ENCODE data around the gene RTL5.
A peak's percentile ranks its signal among the peaks of the same experiment; 100 is the strongest.
"Not testable (repeated sequence)": the region's sequence is repeated elsewhere in the genome, so short reads cannot be mapped to it uniquely, and the experiment has no call there.

Gene RTL5

DNA sequence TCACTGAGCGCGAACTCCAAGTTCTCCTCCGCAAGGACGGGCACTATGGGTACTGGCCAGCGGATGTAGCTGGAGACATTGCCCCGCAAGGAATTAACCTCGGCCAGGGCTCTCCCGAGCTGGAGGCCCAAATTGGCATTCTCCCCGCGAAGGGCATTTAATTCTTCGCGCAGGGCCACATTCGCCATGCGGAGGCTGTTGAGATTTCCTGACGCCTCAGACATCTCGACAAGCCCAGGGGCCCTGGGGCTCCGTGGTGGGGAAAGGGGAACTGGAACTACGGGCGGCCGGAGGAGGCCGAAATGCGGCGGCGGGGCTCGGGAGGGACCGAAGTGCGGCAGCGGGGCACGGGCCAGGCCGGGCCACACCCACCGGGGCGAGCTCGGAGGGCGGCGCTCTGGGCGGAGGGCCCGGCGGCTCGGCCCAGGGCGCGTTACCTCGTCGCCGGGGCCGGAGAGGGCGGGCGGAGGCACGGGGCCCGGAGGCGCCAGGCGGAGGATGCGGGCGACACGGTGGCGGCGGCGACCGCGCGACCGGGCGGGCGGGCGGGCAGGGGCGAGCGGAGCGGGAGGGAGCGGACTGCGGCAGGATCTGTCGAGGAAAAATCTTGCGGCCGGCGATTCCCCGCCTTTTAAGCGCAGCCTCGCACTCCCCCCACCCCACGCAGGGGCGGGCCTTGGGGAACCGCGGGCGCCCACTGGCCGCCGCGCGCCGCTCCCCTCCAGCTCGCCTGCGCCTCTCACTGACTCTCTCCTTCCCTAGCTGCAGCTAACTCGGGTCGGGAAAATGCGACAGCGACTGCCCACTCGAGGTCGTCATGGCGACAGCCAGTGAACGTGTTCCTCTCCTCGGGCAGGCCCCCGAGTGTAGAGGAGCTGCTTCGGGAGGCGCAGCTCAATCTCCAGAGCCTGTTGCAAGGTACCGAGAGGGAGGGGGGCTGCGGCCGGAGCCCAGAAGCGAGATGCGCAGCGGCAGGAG lies at the start of gene RTL5:
Gene RTL5 (minus strand): TSS at position 599 of the 978 bp plus-strand sequence.
- no peak for DNase-seq (ENCODE audit: low spot score)
- Histone ChIP-seq H3K27me3 (ENCODE audit: insufficient read depth, poor library complexity, severe bottlenecking) (peaks cover 8% of the 10 kb centered on the region), H3K9me3 (ENCODE audit: severe bottlenecking) (no peaks in the 10 kb centered on the region), H3K4me3 (ENCODE audit: severe bottlenecking) (peak within 1 kb of the TSS; percentile 25), H3K27ac (ENCODE audit: poor library complexity, severe bottlenecking) (no peak within 1 kb of the TSS), H3K36me3 (ENCODE audit: low read depth) (no peaks in the 10 kb centered on the region), H3K4me1 (ENCODE audit: insufficient read depth, poor library complexity, severe bottlenecking) (no peaks in the 10 kb centered on the region)
- ATAC-seq (ENCODE audit: low read depth), result peak; percentile 76
- TF ChIP-seq, protein P1, sequence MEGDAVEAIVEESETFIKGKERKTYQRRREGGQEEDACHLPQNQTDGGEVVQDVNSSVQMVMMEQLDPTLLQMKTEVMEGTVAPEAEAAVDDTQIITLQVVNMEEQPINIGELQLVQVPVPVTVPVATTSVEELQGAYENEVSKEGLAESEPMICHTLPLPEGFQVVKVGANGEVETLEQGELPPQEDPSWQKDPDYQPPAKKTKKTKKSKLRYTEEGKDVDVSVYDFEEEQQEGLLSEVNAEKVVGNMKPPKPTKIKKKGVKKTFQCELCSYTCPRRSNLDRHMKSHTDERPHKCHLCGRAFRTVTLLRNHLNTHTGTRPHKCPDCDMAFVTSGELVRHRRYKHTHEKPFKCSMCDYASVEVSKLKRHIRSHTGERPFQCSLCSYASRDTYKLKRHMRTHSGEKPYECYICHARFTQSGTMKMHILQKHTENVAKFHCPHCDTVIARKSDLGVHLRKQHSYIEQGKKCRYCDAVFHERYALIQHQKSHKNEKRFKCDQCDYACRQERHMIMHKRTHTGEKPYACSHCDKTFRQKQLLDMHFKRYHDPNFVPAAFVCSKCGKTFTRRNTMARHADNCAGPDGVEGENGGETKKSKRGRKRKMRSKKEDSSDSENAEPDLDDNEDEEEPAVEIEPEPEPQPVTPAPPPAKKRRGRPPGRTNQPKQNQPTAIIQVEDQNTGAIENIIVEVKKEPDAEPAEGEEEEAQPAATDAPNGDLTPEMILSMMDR (IDR thresholded peaks at IDR 0.05; ENCODE audit: poor library complexity, severe bottlenecking), result no peak

DNA sequence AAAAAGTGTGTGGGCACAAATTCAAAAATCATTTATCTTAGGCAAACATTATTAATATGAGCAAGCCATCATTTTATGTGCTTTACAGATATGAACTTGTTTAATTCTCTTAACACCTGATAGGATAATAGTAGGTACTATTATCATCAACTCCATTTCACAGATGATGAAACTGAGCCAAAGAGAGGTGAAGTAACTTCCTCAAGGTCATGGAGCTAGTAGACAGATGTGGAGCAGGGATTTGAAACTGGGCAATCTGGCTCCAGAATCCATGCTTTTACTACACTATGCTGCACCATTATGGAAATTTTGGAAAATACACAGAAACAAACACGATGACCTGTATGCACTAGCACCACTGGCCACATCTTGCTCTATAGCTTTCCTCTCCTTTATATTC lies 48.8 kb upstream of the RTL5 start:
- Histone ChIP-seq H3K4me3 (ENCODE audit: severe bottlenecking) (peak overlapping the region; percentile 80), H3K36me3 (ENCODE audit: low read depth) (no peaks in the 10 kb centered on the region), H3K4me1 (ENCODE audit: insufficient read depth, poor library complexity, severe bottlenecking) (no peaks in the 10 kb centered on the region), H3K27me3 (ENCODE audit: insufficient read depth, poor library complexity, severe bottlenecking) (no peaks in the 10 kb centered on the region), H3K27ac (ENCODE audit: poor library complexity, severe bottlenecking) (peak overlapping the region; percentile 63), H3K9me3 (ENCODE audit: severe bottlenecking) (no peaks in the 10 kb centered on the region)
- TF ChIP-seq, protein P1 (IDR thresholded peaks at IDR 0.05; ENCODE audit: poor library complexity, severe bottlenecking), result no peak
- DNase-seq (ENCODE audit: low spot score) (no peak), ATAC-seq (ENCODE audit: low read depth) (no peak)

DNA sequence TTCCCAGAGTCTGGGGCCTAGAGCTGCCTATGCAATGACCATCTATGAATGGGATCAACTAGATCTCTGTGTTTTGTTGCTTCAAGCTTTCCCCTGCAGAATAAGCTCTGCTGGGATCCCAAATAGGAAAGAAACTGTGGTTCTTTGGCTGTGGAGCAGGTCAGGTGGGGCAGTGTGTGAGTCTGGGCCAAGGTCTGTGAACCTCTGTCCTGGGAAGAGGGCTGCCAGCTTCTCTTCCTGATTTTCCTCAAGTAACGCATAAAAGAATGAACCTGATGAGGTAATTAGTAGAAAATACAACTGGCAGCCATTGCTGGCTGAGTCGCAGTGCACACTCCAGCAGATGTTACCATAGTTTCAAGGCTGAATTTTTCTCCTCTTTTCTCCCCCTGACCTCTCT lies 45.3 kb upstream of the RTL5 start:
- no peak overlapping the region for H3K4me3 ChIP-seq (ENCODE audit: severe bottlenecking)
- TF ChIP-seq, protein P1 (IDR thresholded peaks at IDR 0.05; ENCODE audit: poor library complexity, severe bottlenecking), result no peak
- H3K4me1 ChIP-seq (ENCODE audit: insufficient read depth, poor library complexity, severe bottlenecking), result no peaks in the 10 kb centered on the region
- H3K9me3 ChIP-seq (ENCODE audit: severe bottlenecking), result no peaks in the 10 kb centered on the region
- H3K27me3 ChIP-seq (ENCODE audit: insufficient read depth, poor library complexity, severe bottlenecking), result no peaks in the 10 kb centered on the region
- H3K27ac ChIP-seq (ENCODE audit: poor library complexity, severe bottlenecking), result no peak overlapping the region
- ATAC-seq (ENCODE audit: low read depth), result no peak
- no peaks in the 10 kb centered on the region for H3K36me3 ChIP-seq (ENCODE audit: low read depth)
- DNase-seq (ENCODE audit: low spot score), result no peak

DNA sequence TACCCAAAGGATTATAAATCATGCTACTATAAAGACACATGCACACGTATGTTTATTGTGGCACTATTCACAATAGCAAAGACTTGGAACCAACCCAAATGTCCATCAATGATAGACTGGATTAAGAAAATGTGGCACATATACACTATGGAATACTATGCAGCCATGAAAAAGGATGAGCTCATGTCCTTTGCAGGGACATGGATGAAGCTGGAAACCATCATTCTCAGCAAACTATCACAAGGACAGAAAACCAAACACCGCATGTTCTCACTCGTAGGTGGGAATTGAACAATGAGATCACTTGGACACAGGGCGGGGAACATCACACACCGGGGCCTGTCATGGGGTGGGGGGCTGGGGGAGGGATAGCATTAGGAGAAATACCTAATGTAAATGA lies 44.6 kb upstream of the RTL5 start:
- H3K4me3 ChIP-seq (ENCODE audit: severe bottlenecking); H3K9me3 ChIP-seq (ENCODE audit: severe bottlenecking); H3K36me3 ChIP-seq (ENCODE audit: low read depth); ATAC-seq (ENCODE audit: low read depth); H3K27me3 ChIP-seq (ENCODE audit: insufficient read depth, poor library complexity, severe bottlenecking); H3K27ac ChIP-seq (ENCODE audit: poor library complexity, severe bottlenecking); DNase-seq (ENCODE audit: low spot score); H3K4me1 ChIP-seq (ENCODE audit: insufficient read depth, poor library complexity, severe bottlenecking): not testable (repeated sequence)

DNA sequence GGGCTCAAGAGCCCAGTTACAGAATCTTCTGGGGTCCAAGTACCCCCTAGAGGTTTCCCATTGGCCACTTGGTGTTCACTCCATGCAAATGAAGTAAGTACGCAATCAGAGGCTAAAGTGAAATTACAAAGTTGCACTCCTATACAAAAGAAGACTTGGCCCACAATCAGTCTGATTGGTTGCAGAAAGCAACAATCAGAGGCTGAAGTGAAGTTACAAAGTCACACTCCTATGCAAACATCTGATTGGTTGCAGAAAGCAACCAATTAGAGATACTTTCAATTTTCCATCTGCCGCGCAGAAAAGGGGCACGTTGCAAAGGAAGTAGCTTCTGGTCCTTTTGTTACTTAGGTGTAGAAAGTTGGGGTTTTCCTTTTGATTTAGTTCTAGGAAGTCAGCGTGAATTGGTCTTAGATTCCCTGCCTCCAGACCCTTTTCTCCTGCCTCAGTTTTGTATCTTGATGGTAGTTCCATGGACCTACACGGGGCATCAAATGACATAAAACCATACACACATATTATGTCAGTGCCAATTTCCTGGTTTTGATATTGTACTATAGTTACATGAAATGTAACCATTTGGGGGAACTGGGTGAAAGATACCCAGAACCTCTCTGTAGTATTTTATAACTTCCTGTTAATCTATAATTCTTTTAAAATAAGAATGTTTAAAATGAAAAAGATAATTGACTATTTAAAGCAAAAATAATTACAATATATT lies 37.5 kb upstream of the RTL5 start:
- Histone ChIP-seq H3K4me1 (ENCODE audit: insufficient read depth, poor library complexity, severe bottlenecking) (no peaks in the 10 kb centered on the region), H3K27ac (ENCODE audit: poor library complexity, severe bottlenecking) (no peak overlapping the region), H3K9me3 (ENCODE audit: severe bottlenecking) (no peaks in the 10 kb centered on the region), H3K27me3 (ENCODE audit: insufficient read depth, poor library complexity, severe bottlenecking) (no peaks in the 10 kb centered on the region), H3K36me3 (ENCODE audit: low read depth) (no peaks in the 10 kb centered on the region), H3K4me3 (ENCODE audit: severe bottlenecking) (no peak overlapping the region)
- ATAC-seq (ENCODE audit: low read depth) (no peak), DNase-seq (ENCODE audit: low spot score) (no peak)
- TF ChIP-seq, protein P1 (IDR thresholded peaks at IDR 0.05; ENCODE audit: poor library complexity, severe bottlenecking), result no peak
